ENCODE measurements around the gene EPS15. TPM values are rescaled to one million over a fixed set of nuclear protein-coding genes. Genes with fewer than 3 reads are reported as not detected.

Gene EPS15
- total RNA-seq, 4 donors from 2014 or later = 94.8 to 133 (median 125) TPM

DNA sequence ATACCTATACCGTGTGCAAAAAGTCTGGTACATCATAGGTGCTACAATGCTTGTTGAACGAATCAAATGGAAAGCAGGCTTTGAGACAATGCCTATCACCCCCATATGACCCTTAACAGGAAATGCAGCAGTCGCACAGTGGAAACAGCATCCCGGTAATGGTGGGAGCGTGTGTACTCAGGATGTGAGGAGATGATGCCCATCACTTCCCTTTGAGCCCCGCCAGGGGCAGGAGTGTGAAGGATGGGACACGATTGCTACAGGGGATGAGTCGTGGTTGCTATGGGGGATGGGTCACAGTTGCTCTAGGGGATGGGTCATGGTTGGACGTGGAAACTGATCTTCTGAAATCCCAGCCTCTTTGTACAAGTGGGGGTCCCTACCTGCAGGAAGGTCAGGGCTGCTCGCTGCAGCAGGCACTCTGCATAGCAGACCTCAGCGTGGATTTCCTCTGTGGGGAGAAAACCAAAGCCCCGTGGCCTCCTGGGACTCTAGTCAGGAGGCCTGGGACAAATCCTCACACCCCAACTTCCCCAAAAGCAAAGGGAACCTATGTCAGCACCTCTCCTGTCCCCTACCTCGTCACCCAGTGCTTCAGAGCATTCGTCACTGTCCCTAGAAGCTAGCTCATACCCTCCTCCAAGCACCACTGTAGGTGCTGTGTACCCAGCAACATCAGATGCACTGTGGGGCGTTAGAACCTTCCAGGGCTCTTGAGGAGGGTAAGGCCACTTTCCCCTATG, 208.0 kb downstream of the EPS15 start:
- Histone ChIP-seq H3K36me3 (no peaks in the 10 kb centered on the region), H3K27me3 (no peaks in the 10 kb centered on the region), H3K4me3 (no peak overlapping the region), H3K9me3 (no peaks in the 10 kb centered on the region), H3K27ac (no peak overlapping the region), H3K4me1 (no peaks in the 10 kb centered on the region)
- TF ChIP-seq POLR2A (IDR thresholded peaks at IDR 0.05) (no peak), EP300 (IDR thresholded peaks at IDR 0.05) (no peak)
- TF ChIP-seq, protein P1, sequence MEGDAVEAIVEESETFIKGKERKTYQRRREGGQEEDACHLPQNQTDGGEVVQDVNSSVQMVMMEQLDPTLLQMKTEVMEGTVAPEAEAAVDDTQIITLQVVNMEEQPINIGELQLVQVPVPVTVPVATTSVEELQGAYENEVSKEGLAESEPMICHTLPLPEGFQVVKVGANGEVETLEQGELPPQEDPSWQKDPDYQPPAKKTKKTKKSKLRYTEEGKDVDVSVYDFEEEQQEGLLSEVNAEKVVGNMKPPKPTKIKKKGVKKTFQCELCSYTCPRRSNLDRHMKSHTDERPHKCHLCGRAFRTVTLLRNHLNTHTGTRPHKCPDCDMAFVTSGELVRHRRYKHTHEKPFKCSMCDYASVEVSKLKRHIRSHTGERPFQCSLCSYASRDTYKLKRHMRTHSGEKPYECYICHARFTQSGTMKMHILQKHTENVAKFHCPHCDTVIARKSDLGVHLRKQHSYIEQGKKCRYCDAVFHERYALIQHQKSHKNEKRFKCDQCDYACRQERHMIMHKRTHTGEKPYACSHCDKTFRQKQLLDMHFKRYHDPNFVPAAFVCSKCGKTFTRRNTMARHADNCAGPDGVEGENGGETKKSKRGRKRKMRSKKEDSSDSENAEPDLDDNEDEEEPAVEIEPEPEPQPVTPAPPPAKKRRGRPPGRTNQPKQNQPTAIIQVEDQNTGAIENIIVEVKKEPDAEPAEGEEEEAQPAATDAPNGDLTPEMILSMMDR (IDR thresholded peaks at IDR 0.05) = no peak
- WGBS, 2 donors = 55 to 64% methylated on average over 15 of the region's 15 CpGs
- DNase-seq (ENCODE audit: low spot score in 2 of 2) = no peak

DNA sequence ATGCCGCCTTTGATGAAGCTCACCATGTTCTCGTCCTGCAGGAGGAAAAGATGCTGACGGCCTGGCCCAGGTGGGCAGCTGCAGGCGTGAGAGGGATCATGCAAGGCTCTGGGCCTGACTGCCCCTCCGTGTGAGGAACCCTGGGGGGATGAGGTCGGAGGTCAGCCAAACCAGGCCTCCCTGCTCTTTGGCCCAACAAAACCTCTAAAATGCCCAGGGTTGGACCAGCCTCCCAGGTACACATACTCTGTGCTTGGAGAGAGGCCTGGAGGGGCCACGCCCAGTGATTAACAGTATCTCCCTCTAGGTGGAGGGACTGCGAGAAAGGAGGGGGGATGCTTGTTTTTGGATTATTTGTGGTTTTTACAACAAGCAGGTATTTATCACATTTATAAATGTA, 209.8 kb downstream of the EPS15 start:
- TF ChIP-seq, protein P1 (IDR thresholded peaks at IDR 0.05) = no peak
- no peak for TF ChIP-seq POLR2A (IDR thresholded peaks at IDR 0.05)
- no peak for TF ChIP-seq EP300 (IDR thresholded peaks at IDR 0.05)
- 80 to 84% methylated on average over 8 of the region's 8 CpGs for WGBS, 2 donors
- Histone ChIP-seq H3K27ac (no peak overlapping the region), H3K27me3 (no peaks in the 10 kb centered on the region), H3K4me3 (no peak overlapping the region), H3K9me3 (no peaks in the 10 kb centered on the region), H3K4me1 (no peaks in the 10 kb centered on the region), H3K36me3 (no peaks in the 10 kb centered on the region)
- DNase-seq (ENCODE audit: low spot score in 2 of 2) = no peak

DNA sequence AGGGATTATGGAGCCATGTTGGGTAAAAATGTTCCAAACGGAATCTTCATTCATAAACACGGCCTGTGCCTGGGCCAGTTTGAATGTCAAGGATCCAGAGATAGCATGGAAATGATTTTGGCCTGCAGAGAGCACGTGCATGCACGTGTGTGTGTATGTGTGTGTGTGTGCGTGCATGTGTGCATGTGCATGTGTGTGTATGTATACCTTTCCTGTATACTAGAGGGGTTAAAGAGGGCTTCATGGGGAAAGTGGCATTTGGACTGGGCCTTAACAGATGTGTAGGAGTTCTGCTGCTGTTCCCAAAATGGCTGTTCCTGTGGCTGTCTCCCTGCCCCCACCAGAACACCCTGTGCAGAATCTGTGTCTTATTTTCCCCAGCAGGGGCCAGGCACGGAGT, 210.4 kb downstream of the EPS15 start:
- Histone ChIP-seq H3K36me3 (no peaks in the 10 kb centered on the region), H3K9me3 (no peaks in the 10 kb centered on the region), H3K27me3 (no peaks in the 10 kb centered on the region), H3K4me1 (no peaks in the 10 kb centered on the region), H3K4me3 (no peak overlapping the region), H3K27ac (no peak overlapping the region)
- 84 to 90% methylated on average over 6 of the region's 6 CpGs for WGBS, 2 donors
- DNase-seq (ENCODE audit: low spot score in 2 of 2) = no peak
- TF ChIP-seq POLR2A (IDR thresholded peaks at IDR 0.05) (no peak), EP300 (IDR thresholded peaks at IDR 0.05) (no peak)
- TF ChIP-seq, protein P1 (IDR thresholded peaks at IDR 0.05) = no peak

DNA sequence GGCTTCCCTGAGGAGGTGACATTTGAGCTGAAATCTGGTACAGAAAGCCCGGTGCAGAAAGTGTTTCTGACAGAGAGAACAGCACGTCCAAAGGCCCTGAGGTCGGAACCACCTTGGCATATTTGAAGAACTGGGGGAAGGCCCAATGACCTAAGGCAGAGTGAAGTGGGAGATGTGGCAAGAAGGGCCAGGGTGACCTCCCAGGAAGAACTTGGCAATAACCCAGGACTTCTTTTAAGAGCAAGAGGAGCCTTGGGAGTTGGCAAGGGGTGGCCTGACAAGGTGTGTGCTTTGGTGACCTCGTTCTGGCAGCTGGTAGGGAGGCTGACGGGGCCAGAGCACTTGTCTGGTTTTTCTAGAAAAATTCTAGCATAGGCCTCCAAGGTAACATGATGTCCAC, 212.1 kb downstream of the EPS15 start:
- TF ChIP-seq, protein P1 (IDR thresholded peaks at IDR 0.05) = no peak
- no peak for TF ChIP-seq EP300 (IDR thresholded peaks at IDR 0.05)
- no peak for TF ChIP-seq POLR2A (IDR thresholded peaks at IDR 0.05)
- H3K4me1 ChIP-seq = peaks cover 0 to 2% (median 0%) of the 10 kb centered on the region in 4 donors
- H3K36me3 ChIP-seq = no peaks in the 10 kb centered on the region
- H3K27me3 ChIP-seq = no peaks in the 10 kb centered on the region
- no peak overlapping the region for H3K4me3 ChIP-seq
- no peaks in the 10 kb centered on the region for H3K9me3 ChIP-seq
- DNase-seq (ENCODE audit: low spot score in 2 of 2) = no peak
- 81 to 91% methylated on average over 5 of the region's 5 CpGs for WGBS, 2 donors
- no peak overlapping the region for H3K27ac ChIP-seq

DNA sequence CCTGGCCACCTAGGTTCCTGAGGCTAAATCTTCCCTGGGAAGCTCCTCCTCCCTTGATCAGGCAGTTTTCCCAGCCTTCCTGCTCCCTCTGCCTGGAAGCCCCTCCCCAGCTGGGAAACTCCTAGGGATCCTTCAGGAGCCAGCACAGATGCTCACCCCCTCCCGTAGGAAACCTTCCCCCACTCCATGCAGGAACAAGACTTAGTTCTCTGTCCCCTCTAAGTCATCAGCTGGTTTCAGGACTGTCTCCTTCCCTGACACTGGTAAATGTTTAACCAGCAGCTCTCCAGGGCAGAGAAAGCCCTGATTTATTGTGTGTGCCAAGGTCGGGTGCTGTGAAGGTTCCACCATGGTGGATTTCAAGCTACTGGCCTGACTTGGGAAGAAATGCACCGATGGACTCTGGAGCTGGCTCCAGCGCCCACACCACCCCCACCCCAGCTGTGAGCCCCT, 213.7 kb downstream of the EPS15 start:
- Histone ChIP-seq H3K4me3 (no peak overlapping the region), H3K27ac (no peak overlapping the region), H3K9me3 (no peaks in the 10 kb centered on the region), H3K27me3 (no peaks in the 10 kb centered on the region), H3K4me1 (peaks cover 0 to 2% (median 0%) of the 10 kb centered on the region in 4 donors), H3K36me3 (no peaks in the 10 kb centered on the region)
- TF ChIP-seq POLR2A (IDR thresholded peaks at IDR 0.05) (no peak), EP300 (IDR thresholded peaks at IDR 0.05) (no peak)
- TF ChIP-seq, protein P1 (IDR thresholded peaks at IDR 0.05) = no peak
- WGBS, 2 donors = 56 to 61% methylated on average over 4 of the region's 4 CpGs
- no peak for DNase-seq (ENCODE audit: low spot score in 2 of 2)

Measured in tibial nerve (tissue), 4 donors.